Hypothalamus (tissue), 51 donors: ENCODE measurements around the gene CD84.
"Not testable (repeated sequence)": the region's sequence is repeated elsewhere in the genome, so short reads cannot be mapped to it uniquely, and the experiment has no call there.

Experiments used
- DNase-seq, 51 donors: peaks; one replicate each; lab custom pipeline; 2025; lab: John Stamatoyannopoulos, UW

Gene CD84

DNA sequence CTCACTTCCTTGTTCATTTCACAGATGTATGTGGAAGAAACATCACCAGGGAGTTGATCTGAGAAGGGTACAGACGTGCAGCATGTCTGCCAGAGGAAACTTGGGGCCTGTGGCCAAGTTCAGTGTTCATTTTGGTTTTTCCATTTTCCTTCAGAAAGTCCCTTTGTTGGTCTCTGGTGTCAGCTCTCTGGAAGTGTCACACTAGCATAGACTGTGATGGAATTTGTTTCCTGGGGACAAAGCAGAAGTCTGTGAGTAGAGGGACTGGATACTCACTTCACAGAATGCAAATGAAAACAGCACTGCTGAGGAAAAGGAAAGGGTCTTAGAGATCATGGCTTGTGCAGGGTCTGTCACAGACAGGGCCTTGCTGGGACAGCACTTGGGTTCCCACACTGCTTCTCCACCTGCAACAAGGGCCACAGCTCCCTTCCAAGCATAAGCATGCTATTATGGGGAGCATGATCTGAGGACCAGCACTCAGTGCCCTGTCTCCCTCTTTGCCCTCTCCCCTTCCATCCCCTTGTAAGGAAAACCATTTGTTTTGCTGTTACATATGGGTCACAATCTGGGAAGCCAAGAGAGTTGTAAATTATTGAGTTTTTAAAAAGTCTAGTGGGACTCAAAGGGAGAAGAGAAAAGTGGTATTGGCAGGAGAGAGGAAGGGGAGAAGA is 31.4 kb upstream of the CD84 start:
- no peak for DNase-seq

DNA sequence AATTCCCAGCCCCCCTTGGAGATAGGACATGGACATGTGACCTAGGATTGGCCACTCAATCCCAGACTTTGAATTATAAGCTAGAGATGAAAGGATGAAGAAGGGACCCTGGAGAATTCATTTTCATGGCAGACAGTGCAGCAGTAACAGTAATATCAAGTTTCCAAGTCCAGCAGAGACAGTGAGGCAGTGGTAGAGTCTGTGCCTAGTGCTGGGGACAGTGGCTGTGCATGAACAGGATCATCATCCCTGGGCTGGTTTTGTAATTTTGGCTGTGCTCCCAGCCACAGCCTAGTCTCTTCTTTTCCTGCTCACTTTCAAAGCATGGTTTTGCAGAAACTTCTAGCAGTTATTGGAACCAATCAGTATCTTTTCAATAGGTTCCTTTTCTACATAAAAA is 29.6 kb upstream of the CD84 start:
- no peak for DNase-seq

- DNase-seq: no peak
Observed at GRCh38 chr1:160608514-160608913, 29.2 kb upstream of the CD84 start.

DNA sequence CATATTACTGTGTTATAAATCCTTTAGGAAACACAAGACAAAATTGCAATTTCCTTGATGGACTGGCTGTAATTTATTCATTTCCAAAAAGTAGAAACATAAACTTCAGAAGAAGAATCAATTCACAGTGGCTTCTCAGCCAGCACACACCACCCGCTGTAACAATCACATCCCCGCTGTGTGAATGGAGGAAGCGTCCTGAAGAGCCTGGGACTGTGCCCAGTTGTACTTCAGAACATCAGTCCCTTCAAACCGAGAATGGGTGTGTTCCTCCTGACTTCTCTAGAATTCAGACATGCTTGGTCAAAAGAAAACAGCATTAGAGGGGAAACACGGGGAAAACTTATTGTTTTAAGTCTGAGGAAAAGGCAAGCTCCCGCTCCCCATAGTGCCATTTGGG is 28.8 kb upstream of the CD84 start:
- no peak for DNase-seq

GRCh38 chr1:160607672-160608032 is 28.4 kb upstream of the CD84 start:
- no peak for DNase-seq

DNA sequence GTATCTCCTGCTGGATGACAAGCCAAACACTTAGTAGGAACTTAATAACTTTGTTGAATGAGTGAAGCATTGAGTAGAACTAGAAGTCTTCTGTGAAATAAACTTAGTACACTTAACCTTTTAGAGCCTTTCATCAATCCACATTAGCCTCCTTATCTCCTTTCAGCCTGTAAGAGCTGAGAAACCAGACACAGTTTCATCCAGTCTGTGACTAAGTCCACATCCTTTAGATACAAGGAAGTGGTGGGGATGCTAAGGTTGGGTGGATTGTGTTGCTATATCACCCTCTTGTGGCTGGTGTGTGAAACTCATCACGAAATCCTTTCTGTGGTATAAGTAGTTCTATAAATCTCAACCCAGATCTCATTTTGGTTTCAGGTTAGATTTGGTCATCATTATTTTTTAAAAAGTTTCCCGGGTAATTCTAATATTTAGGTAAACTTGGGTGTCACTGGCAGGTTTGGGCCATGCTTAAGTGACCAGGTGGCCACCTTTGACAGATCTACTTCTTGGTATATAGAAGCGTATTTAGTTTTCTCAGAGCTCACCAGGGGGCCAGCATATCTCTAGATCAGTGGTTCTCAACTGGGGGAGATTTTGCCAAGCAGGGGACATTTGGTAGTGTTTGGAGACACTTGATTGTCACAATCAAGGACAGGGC is 27.8 kb upstream of the CD84 start:
- DNase-seq: peak in 16 of 51 donors; percentile 1 to 18 (median 6)

DNA sequence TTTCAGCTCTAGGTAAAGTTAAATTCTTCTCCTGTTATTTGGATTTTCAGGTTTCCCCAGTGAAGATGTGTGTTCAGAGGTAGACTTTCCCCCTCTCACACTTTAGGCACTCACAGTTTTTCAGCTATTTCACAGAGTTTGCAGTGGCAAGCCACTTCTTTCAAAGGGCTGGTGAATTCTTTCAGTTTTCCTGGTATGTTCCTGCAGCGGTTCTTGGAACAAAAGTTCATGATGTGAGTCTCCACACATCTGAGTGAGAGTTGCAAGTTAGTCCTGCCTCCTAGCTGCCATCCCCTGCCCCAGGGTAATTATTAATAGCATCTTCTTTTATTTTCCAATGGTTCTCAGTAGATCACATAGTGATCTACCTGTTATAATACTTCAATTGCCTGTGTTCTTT is 27.3 kb upstream of the CD84 start:
- DNase-seq: no peak

DNA sequence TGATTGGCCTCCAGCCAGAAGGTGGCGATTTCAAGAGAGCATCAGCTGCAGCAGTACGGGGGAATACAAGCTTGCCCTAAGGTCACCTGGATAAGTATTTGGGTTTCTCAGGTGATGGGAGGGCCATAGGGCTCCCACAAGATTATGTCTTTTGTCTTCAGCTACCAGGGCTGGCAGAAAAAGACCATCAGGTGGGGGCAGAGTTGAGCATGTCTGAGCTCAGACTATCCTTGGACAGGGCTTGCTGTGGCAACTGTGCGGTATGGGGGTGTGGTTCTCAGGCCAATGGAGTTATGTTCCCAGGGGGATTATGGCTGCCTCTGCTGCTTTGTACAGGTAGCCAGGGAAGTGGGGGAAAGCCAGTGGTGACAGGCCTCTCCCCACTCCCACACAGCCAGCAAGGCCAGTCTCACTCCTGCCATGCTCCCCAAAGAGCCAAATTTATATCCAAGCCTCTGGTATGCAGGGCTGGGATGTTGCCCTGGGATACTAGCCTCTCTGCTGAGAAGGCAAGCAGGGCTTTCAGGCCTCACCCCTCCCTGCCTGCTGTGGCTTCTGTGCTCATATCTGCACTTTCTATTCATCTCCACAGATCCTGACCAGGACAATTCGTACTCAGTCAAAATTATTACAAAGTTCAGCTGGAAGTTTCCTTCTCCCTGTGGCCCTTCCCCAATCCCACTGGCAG is 26.6 kb upstream of the CD84 start:
- no peak for DNase-seq

DNA sequence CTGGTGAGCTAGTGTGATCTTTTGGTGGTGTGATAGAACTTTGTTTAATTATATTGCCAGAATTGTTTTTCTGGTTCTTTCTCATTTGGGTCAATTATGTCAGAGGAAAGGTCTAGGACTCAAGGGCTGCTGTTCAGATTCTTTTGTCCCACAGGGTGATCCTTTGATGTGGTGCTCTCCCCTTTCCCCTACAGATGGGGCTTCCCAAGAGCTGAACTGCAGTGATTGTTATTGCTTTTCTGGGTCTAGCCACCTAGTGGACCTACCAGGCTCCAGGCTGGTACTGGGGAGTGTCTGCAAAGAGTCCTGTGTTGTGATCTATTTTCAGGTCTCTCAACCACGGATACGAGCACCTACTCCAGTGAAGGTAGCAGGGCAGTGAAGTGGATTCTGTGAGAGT is 25.9 kb upstream of the CD84 start:
- DNase-seq: no peak

GRCh38 chr1:160597705-160598104 is 18.4 kb upstream of the CD84 start:
- DNase-seq: no peak

DNA sequence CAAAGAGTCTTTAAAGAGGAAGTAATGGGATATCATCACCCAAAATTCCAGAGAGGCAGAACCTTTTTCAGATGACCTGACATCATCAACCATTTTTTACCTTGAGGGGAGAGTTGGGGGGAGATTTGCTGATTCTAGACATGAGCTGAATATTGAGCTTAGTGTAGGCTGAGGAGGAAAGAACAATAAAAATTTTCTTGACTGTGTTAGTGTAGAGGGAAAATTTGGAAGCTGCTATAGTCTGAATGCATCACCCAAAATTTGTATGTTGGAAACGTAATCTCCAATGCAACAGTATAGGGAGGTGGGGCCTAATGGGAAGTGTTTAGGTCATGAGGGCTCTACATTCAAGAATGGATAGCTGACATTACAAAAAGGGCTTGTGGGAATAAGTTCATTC is 17.8 kb upstream of the CD84 start:
- DNase-seq: no peak

GRCh38 chr1:160590488-160590887 is 11.2 kb upstream of the CD84 start:
- DNase-seq: no peak

GRCh38 chr1:160588468-160588867 is 9.2 kb upstream of the CD84 start:
- no peak for DNase-seq

DNA sequence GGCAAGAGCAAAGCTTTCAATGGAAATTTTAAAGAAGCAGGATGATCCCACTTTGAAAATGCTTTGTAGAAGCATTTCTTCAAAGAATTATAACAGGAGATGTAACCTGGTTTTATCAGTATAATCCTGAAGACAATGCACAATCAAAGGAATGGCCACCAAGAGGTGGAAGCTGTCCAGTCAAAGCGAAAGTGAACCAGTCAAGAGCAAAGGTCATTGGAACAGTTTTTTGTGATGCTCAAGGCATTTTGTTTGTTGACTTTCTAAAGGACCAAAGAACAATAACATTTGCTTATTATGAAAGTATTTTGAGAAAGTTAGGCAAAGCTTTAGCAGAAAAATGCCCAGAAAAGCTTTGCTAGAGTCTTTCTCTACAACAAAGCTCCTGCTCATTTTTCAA is 5.5 kb upstream of the CD84 start:
- DNase-seq: no peak

GRCh38 chr1:160582976-160583375 is 3.7 kb upstream of the CD84 start:
- not testable (repeated sequence) for DNase-seq

GRCh38 chr1:160581961-160582360 is 2.7 kb upstream of the CD84 start:
- DNase-seq: no peak

GRCh38 chr1:160580221-160580812 is 1.0 kb upstream of the CD84 start:
- DNase-seq: no peak

GRCh38 chr1:160578525-160579191 is 638 bp downstream of the CD84 start:
- no peak for DNase-seq

GRCh38 chr1:160578175-160578524 is 1.1 kb downstream of the CD84 start:
- DNase-seq: no peak

DNA sequence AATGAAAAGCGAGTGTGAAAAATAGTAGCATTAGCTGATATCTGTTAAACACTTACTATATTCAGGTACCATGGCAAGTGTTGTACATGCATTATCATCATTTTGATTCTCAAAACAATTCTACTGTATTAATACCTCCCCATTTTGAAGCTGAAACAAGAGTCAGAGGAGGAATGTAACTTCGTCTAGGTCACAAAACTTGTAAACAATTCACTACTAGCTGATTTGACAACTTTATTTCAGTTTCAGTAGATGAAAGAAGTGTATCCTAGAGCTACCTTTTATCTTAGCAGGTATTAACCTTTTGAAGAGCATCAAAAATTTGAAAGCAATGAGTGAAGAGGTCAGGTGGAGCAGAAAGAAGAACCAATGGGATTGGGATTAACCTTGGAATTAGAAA is 1.6 kb downstream of the CD84 start:
- no peak for DNase-seq

DNA sequence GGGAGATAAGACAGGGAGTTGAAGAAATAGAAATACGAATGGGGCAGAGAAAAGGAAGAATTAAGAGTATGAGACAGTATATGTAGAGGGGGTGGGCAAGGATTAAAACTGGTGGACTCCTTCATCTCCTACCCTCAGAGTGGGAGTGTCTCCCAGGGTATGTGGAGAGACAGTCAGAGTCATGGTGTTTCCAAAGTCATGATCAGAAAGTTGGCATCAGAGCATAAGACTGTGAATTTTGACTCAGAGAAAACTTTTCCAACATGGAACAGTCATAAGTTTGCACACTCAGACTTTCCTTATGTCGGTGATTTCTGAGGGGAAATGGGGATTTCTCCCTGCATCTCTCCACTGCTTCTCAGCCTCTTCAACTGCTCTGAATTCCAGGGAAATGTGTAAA is 2.4 kb downstream of the CD84 start:
- no peak for DNase-seq
